ENCODE data around the gene ASTN1. TPM values are rescaled to one million over a fixed set of nuclear protein-coding genes. Genes with fewer than 3 reads are reported as not detected.

ASTN1 gene
- 2.0 TPM for total RNA-seq

GRCh38 chr1:177164380-177165068 lies at the start of gene ASTN1:
Gene ASTN1 (minus strand): TSS chr1:177164712. CDS start chr1:177164676, 36 bp downstream.
- DNase-seq (ENCODE audit: low spot score): no peak

DNA sequence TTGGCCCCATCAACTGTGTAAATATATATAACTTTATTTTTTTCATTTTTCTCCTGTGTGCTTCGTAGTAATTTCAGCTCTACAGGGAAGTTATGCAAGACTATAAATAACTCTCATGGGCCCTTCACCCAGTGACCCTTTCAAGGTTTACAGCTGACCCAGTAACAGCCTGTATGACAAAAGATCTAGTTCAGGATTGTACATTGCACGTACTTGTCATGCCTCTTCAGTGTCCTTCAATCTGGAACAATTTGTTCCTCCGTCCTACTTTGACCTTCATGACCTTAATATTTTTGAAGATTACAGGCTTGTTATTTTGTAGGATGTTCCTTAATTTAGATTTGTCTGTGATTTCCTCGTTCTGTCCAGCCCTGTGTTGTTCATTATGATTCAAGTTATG lies 46.7 kb upstream of the ASTN1 start:
- DNase-seq (ENCODE audit: low spot score): no peak

GRCh38 chr1:177210071-177210470 lies 45.6 kb upstream of the ASTN1 start:
- no peak for DNase-seq (ENCODE audit: low spot score)

GRCh38 chr1:177209357-177209756 lies 44.8 kb upstream of the ASTN1 start:
- peak; percentile 78 for DNase-seq (ENCODE audit: low spot score)

GRCh38 chr1:177208920-177209319 lies 44.4 kb upstream of the ASTN1 start:
- no peak for DNase-seq (ENCODE audit: low spot score)

GRCh38 chr1:177206831-177207355 lies 42.4 kb upstream of the ASTN1 start:
- DNase-seq (ENCODE audit: low spot score): no peak

GRCh38 chr1:177200290-177200689 lies 35.8 kb upstream of the ASTN1 start:
- no peak for DNase-seq (ENCODE audit: low spot score)

GRCh38 chr1:177198243-177198642 lies 33.7 kb upstream of the ASTN1 start:
- DNase-seq (ENCODE audit: low spot score): no peak

- no peak for DNase-seq (ENCODE audit: low spot score)
Measured at GRCh38 chr1:177190308-177190970, 25.9 kb upstream of the ASTN1 start.

GRCh38 chr1:177186639-177187038 lies 22.1 kb upstream of the ASTN1 start:
- no peak for DNase-seq (ENCODE audit: low spot score)

GRCh38 chr1:177185209-177185608 lies 20.7 kb upstream of the ASTN1 start:
- DNase-seq (ENCODE audit: low spot score): no peak

DNA sequence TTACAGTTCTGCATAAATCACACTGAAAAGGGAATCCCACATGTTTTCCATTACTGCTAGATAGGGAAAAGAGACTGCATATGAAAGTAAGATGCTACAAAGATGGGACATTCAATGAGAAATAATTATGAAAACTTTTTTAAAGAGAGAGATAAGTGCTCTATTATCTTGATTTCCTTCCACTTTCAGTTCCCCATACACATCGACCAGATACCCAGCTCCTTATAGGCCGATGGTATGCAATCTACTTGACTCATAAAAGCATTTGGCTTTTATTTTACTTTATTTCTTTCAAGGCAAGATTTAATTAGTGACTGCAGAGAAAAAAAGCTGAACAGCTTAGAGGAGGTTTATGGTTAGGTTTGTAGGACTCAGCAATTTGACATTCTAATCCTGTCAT lies 19.3 kb upstream of the ASTN1 start:
- no peak for DNase-seq (ENCODE audit: low spot score)

DNA sequence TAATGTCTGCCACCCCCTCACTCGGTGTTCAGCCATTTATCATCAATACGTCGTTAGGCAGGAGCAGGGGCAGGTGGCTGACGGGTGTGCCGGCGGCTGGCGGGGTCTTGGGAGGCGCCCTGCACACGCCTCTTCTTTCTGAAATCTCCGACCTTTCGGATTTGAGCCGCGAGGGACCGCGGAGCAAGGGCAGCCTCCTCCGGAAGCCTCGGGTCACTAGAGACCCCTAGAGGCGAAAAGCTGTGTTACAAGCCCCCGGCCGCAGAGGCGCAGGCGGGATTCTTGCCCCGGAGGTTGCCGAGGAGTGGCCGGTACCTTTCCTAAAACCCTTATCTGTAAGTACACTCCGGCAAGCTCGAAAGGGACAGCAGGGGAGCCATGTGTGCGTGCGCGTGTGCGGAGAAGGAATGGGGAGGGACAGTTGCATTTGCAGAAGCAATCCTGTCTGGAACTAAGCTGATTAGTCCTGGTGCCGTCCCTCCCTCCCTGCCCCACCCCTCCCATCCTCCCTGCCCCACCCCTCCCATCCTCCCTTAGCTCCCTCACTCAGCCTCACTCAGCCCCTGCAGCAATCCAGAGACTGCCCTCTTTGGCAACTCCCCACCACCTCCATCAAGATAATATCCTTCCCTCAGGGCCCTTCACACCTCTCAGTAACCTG lies 17.2 kb upstream of the ASTN1 start:
- peak; percentile 32 for DNase-seq (ENCODE audit: low spot score)

DNA sequence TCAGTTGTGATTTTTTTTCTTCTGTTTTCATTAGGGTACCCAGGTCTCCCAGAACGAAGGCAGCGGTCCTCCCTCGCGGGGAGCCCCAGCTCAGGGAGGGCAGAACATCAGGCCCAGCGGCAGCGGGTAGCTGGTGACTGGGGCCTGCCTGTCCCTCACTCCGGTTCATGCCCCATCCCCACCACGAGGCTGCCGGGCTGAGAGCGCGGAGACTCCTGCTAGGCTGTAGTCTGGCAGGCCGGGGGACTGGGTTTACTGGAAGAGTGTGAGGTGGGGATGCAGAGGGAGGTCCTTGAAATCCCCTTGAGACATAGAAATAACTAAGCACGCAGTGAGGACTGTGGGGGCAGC lies 16.7 kb upstream of the ASTN1 start:
- no peak for DNase-seq (ENCODE audit: low spot score)

GRCh38 chr1:177174921-177175634 lies 10.6 kb upstream of the ASTN1 start:
- DNase-seq (ENCODE audit: low spot score): no peak

- DNase-seq (ENCODE audit: low spot score): no peak
Measured at GRCh38 chr1:177173976-177174375, 9.5 kb upstream of the ASTN1 start.

DNA sequence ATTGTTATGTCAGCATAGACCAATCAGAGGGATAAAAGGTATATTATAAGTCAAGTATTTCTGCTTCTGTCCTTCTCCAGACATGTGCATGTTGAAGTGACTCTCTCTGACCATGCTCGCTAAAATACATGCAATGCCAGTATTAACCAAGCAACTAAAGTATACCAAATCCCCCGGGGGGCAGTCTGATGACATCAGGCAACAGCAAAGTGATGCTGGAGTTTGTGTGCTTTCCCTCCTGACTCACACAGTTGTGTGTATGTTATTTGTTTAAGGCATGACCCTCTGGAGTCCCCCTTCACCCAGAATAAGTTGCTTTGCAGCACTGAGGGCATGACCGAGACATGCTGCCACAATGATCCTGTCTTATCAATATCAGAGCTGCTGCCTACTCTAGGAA lies 8.4 kb upstream of the ASTN1 start:
- no peak for DNase-seq (ENCODE audit: low spot score)

DNA sequence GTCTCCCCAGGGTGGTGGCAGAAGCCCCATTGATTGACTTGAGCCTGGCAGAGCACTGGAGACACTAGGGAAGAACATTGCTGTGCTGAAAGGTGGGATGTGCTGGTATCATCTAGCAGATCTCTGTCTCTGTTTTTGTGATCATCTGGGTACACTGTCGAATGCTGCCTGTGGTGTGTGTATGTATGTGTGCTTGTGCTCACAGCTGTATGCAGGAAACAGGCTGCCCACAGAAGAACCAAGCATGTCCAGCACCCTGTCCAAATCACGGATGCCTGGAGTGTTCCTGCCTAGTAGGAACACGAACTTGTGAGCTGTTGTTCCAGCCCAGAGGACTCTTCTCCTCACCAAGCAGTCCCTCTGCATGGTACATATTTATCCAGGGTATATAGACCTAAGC lies 7.8 kb upstream of the ASTN1 start:
- no peak for DNase-seq (ENCODE audit: low spot score)

GRCh38 chr1:177171536-177172123 lies 7.1 kb upstream of the ASTN1 start:
- DNase-seq (ENCODE audit: low spot score): no peak

DNA sequence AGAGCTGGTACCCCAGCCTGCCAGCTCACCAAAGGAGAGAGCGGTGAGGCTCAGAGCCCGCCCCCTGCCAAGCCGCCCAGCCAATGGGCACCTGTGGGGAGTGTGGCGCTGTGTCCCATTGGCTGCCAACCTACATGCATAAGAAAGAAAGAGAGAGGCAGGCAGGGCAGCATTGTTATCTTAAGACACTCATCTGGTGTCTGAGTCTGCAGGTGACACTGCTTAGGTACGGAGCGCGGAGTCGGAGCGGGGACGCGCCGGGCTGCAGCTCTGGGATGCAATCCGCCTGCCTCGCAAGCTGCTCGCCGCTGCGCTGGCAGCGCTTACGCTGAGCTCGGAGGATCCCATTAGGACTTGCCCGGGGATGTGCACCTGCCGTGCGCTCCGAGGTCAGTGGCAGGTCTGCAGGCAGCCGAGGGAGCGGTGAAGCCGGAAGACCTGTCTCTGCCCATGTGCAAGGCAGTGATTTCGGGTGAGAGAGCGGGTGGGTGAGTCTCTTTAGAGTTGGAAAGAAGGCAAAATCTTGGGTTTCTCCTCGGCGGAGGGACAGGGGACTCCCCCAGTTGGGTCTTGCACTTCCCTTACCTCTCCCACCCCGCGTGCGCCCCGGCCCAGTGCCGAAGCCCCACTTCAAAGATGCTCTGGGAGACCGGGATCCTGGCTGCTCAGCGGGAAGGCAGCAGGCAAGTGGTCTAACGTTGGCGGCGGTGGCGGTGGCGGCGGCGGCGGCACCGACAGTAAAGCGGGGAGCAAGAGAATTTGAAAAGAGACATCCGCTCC lies 6.4 kb upstream of the ASTN1 start, which contains the start of gene BRINP2:
TSS of gene BRINP2 (plus strand) at position 203 of the 780 bp plus-strand sequence. CDS start 58,919 bp downstream, outside the sequence.
- peak; percentile 34 for DNase-seq (ENCODE audit: low spot score)

GRCh38 chr1:177165069-177165439 lies 542 bp upstream of the ASTN1 start:
- no peak for DNase-seq (ENCODE audit: low spot score)

Measured in mucosa of gallbladder (tissue), 1 donor.